HG03095 (cell line): ENCODE data around the gene AIP.
"Not testable (repeated sequence)": the region's sequence is repeated elsewhere in the genome, so short reads cannot be mapped to it uniquely, and the experiment has no call there.

Source experiments
- ATAC-seq: cut with Tn5 transposase; IDR thresholded peaks from one replicate; pipeline ENCODE4 v1.9.1; 2021; ENCODE audit warnings: moderate library complexity; ENCODE audit not compliant: unreplicated experiment

AIP gene

DNA sequence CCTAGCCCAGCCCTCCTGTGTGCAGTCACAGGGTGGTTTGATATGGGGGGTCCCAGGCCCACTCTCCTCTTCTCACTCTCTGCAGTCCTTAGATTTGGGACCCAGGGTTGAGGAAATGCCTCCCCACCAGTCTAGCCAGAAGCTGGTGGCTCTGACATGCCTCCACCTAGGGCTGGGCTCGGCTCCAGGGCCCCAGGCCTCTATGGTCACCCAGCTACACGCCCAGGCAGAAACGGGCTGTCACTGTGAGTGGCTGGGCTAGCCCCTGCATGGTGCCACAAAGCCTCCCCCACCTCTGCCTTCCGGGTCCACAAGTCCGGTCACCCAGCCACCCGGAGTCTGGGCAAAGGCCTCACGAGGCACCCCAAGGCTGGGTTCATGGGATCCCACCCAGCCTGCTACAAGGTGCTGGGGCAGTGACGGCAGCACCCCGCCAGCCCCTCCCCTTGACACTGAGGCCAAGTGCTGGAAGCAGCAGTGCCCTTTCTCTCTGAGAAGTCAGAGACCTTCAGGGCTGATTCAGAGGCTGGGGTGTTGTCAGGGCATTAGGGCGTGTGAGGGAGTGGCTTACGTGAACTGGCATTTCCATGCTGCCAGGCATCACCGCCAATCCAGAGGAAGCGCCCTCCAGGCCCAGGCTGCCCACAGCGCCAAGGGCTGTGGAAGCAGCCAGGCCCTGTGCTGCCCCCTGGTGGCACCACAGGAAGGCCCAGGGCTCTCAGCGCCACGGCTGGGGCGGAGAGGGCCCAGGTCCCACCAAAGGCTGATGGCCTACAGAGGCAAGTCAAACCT lies 23.0 kb downstream of the AIP start:
- no peak for ATAC-seq

DNA sequence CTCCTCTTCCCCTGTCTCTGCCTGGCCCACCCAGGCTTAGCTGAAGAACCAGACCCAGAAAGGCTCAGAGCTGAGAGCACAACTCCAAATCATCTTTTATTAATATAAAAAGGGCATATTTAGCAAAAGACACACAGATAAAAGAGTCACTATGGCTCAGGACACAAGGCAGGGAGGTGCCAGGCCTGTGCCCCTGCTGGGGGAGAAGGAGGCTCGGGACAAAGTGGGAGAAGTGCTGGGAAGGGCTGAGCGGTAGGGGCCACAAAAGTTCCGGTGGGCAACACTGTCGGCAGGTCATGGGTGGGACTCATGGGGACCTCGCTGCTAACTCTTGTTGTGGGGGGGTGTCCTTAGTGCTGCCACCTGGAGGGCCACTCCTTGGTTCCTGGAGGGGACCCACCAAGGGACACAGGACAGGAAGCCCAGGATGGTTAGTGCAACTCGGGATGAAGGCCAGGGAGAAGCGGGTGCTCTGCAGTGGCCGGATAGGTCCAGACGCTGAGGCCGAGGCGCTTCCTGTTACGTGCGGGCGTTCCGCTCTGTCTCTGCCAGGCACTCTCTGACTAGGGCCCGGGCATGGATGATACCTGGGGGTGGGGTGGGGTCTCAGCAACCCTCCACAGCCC lies 23.7 kb downstream of the AIP start:
- ATAC-seq: no peak

DNA sequence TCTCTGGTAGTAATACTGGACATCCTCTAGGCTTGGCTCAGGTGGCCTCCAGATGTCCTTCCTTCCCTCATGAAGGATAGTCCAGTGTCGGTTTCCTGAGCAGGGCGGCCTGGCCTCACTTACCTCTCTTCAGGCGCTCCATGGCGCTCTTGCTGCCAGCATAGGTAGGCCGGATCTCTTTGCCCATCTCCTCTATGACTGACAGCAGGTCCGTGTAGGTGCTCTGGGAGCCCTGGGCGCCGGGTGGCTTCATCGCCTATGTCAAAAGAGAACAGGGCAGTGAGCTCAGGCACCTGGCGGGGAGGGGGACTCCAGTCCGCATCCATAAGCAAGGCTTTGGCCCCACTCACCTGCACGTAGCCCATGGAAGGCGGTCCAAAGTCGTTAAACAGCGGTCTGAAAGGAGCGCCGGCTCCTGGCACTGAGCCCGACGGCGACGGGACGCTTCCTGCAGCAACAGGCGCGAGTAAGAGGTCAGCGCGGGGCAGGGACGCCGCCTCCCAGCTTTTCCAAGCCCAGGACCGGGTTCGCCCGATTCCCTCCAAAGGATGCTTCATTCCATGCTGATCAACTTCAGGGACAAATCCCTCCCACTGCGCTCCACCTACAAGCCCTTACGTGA lies 24.5 kb downstream of the AIP start:
- no peak for ATAC-seq

DNA sequence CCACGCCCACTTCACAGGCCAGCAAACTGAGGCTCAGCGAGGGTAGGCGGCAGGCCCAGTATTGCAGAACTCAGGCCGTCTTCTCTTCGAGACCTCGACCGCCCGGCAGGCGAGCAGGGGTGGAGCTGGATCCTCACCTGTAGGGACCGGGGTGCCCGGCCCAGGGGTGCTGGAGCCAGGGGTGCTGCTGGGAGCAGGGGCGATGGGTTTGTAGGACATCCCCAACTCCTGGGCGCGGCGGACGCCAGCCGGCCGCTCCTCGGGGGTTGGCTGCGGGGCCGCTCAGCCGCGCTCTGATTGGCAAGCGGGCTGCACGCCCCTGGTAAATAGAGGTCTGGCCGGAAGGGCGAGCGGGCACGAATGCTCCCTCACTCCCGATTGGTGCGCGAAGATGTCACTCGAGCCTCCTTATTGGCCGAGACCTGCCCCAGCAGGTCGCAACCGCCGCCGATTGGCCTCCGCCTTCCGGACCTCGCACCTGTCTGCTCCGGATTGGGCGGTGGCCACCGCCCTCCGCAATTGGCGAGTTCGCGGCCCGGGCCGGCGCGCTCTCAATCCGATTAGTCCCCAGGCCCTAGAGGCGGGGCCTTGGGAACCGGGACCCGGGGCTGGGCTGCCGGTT lies 25.1 kb downstream of the AIP start, which contains the start of gene CDK2AP2:
Gene CDK2AP2, minus strand, starts transcription at position 299 of the 622 bp plus-strand sequence. Its CDS starts 80 bp downstream, at position 219.
- peak; percentile 65 for ATAC-seq

DNA sequence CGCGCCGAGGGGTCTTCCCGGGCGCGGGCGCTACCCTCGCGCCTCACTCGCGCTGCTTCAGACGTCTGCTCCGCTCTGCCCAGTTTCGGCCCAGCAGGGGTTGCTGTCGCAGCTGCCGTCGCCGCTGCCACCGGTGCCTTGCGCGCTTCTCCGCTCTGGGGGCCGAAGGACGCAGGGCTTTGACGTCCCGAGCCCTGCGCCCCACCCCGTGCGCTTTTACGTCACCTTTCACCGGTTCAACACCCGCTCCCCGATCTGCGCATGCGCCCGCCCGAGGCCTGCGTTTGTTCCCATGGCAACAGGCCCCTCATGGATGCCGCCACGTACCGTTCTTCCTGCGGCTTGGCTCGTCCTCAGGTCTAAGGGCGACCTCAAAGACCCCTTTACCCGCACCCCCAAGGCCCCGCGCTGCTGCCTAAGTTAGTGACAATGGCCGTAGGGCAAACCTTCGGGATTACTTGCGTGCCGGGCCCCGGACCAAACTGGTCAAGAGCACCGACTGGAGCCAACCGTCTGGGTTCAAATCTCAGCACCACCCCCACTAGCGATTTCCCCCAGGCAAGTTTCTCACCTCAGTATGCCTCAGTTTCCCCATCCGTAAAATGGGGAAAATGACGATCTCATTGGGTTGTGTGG lies 25.8 kb downstream of the AIP start:
- peak; percentile 34 for ATAC-seq

DNA sequence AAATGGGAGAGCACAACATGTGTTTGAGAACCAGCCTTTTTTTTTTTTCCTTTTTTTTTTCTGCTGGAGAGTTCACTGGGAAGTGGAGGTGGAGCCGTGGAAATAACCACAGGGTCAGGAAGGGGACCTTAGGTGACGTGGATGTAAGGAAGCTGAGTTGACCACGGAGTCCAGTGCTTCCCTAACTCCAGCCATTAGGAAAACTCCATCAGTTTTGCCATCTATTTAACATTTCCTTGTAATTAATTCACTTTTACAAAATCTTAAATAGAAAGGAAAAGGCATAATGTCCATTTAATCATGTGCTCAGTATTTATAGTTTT lies 27.2 kb downstream of the AIP start:
- no peak for ATAC-seq

DNA sequence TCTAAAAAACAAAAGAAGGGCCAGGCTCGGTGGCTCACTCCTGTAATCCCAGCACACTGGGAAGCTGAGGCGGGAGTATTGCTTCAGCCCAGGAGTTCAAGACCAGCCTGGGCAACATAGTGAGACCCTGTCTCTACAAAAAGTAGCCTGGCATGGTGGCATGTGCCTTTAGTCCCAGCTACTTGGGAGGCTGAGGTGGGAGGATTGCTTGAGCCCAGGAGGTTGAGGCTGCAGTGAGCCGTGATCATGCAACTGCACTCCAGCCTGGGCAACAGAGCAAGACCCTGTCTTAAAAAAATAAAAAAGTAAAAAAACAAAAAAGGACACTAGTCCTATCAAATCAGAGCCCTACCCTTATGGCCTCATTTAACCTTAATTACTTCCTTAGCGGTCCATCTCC lies 28.7 kb downstream of the AIP start:
- ATAC-seq: not testable (repeated sequence)

DNA sequence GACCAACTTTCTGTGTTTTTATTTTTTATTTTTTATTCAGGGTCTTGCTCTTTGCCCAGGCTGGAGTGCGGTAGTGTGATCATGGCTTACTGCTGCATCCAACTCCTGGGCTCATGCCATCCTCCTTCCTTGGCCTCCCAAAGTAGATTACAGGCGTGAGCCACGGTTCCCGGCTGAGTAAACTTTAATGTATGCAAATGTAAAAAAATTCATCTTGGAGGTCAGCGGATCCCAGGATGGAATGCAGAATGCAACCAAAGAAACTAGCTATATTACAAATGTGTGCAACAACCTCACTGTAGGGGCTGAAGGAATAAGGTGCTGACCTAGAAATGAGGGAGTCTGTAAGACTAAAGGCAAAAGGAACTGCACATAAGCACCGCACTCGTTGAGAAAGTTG lies 31.3 kb downstream of the AIP start:
- no peak for ATAC-seq

DNA sequence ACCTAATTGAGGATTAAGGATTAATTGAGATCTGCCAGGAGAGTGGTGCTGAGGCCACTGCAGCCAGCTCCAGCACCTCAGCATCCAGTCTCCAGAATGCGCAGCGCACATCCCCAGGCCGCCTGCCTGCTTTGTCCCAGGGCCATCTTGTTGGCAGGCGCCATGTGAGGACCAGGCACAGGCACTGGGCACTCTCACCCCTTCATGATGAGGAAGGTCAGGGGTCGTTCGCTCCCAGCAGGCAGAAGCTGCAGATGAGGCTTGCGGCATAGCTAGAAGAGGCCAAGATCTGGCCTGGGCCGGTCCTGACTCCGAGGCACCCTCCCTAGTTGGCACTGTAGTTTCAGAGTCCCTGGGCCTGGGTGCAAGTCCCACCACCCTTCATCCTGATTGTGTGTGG lies 34.0 kb downstream of the AIP start:
- ATAC-seq: no peak

DNA sequence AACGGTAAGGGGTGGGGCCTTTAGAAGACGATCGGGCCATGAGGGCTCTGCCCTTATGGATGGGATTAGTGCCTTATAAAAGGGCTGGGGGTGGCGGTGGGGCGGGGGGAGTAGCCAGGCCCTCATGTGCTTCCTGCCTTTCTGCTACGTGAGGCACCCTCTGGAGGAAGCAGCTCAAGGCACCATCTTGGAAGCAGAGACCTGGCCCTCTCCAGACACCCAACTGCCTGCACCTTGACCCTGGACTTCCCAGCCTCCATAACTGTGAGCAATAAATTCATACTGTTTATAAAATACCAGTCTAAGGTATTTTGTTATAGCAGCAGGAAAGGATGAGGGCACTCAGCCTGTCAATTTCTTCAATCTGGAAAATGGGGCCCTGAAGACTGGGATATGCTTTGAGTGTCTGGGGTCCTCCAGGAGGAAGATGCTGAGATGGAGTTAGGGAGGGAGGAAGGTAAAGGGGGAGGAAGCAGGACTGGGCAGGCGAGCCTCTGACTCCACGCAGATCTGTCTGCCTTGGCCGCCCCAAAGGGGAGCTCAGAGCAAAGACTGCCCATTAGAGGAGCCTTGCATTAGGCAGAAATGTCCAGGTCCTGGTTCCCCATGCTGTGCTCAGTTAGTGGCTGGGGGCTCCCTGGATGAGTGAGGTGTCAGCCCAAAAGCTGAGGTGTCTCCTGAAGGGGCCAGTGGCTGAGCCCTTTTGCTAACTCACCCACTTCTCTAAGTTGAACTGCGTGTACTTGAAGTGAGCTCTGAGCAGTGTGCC lies 35.1 kb downstream of the AIP start:
- no peak for ATAC-seq

DNA sequence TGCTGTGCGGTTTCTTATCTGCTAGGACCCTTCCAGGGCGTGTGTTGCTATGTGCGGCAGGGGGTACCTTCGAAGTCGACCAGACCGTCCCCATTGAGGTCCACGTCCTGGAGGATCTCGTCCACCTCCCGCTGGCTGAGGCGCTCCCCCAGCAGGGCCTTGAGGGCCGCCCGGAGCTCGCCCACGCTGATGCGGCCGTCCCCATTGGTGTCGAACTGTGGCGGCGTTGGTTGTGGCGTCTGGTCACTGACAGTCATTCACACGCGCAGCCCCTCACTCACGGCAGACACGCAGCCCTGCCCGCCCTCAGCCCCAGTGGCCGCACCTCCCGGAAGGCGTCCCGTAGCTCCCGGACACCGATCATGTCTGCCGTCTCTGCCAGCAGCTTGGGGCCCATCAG lies 36.9 kb downstream of the AIP start:
- no peak for ATAC-seq

DNA sequence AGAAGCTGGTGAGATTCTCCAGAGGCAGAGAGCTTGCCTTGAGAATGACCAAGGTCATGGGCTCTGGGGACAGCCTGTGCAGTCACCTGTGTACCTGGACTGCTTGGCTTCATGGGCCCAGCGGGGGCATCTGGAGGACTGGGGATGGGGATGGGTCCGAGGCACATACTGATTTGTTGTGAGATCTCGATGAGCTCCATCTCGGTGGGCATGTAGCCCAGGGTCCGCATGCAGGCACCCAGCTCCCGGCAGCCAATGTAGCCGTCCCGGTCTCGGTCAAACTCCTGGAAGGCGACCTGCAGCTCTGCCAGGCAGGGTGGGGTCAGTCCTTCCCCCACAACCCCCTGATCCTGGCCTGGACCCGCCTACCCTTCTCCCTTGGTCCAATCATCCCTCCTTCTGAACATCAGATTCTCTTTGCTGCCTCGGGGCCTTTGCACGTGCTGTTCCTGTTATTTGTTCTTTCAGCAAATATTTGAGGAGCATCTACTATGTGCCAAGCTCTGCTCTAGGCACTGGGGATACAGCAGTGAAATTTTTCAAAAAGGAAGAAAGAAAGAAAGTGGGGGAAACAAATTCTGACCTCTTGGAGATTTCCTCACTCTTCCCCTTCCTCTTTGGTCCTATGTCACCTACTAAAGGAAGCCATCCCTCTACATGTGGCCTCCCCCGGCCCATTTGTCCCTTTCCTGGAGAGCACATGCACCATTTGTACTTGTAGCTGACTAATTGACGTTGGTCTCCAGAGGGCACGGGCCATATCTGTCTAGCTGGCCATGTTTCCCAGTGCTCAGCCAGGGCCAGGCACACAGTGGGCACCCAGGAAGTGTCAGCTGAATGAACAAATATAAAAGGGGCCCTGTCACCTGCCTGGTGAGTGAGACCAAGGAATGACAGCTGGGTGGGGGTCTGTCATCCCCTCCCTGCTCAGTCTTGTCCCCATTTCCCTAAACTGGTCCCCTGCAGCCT lies 38.3 kb downstream of the AIP start:
- no peak for ATAC-seq

DNA sequence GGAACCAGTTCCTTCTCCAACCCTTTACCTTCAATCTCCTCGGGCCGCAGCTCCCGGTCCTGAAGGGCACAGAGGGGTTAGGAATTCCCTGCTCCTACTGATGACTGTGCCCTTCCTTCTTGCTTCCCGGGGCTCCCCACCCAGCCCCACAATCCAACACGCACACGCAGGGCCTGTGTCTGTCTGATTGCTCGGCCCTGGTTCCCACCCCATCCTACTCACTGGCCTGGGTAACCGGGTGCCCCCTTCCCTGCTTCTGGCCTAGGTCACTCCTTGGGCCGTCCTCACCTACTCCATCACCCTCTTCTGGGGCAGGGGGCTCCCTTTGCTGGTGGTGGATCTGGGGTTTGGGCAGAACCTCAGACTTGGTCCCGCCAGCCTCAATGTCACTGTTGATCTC lies 39.1 kb downstream of the AIP start:
- no peak for ATAC-seq

DNA sequence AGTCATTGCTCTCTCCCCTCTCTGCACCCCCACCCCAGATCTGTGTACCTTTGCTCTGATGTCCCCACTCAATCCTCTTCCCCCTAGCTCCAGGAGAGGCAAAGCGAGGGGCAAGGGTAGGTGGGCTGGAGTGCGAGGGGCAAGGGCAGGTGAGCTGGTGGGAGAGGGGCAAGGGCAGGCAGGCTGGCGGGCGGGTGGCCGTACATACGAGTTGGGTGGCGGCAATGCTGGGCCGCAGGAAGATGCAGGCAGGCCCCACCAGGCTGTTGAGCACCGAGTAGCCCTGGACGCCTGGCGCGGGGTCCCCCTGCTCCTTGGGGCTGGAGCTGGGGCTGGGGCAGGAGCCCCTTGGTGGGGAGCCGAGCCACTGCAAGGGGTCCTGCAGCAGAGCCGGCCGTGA lies 39.5 kb downstream of the AIP start:
- no peak for ATAC-seq

DNA sequence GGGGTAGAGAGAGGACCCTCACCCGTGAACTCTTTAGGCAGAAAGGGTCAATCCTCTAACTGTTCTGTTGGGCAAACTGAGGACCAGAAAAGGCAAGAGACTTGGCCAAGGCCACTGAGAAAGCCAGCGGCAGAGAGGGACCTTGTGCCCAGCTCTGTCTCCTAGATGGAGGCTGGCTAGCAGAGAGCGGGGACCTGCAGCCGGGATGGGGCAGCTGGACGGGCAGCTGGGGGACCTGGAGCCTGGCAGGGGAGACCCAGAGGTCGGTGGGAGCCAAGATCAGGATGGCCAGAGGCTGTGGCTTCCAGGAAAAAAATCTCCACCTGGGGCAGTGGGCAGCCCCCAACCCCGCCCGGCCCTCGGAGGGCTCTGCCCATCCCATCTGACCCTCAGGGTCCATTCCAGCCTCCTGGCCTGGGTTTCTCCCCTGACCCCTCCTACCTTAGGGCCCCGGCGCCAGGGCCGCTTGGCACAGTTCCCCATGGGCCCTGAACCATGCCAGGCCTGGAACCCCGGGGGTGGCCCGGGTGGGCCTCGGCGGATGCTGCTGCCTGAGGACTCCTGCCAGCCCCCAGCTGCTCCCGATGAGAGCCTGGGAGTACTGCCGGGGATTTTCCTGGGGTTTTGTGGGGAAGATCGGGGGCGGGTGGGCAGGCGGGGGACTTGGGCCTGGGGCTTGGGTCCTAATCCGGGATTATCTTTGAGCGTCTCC lies 40.2 kb downstream of the AIP start, which contains the start of gene CABP2:
Gene CABP2, minus strand, starts transcription at position 603 of the 712 bp plus-strand sequence. Its CDS starts 120 bp downstream, at position 483.
- ATAC-seq: no peak

DNA sequence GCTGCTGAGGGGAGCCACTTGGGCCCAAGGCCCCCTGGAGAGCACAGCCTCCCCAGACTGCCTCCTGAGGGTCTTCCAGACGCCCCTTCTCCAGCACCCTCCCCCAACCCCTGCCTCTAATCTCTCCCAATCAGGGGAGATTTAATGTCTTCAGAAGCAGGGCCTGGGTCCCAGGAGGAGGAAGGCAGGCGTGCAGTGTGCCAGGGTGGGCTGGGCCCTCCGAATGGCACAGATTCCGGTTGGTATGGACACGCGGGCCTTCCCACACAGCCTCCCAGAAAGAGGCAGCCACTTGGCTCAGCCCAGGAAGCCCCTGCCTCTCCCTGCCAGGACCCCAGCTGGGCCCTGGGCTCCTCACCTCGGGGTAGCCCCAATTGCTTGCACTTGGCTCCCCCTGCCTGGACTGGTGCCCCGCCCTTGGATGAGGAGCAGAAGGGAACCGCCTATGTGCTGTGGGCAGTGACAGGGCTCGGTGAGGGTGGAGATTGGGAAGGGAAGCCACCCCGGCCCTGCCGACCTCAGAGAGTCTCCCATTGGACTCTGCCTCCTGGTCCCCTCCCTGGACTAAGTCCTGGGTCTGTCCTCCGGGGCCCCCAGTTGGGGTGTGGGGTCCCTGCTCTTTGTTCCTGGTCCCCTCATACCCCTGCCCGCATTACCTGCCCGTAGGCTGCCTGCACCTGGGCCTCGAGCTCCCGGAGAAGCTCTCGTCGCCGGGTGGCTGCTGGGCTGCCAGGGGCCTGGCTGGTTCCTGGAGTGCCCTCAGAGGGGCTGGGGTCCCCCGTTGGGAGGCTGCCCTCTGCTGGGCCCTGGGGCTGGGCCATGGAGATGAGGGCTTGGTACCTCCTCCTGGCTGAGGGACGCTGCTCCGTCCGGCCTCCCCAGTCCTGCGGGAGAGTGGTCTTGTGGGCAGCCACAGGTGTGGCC lies 41.0 kb downstream of the AIP start:
- no peak for ATAC-seq

DNA sequence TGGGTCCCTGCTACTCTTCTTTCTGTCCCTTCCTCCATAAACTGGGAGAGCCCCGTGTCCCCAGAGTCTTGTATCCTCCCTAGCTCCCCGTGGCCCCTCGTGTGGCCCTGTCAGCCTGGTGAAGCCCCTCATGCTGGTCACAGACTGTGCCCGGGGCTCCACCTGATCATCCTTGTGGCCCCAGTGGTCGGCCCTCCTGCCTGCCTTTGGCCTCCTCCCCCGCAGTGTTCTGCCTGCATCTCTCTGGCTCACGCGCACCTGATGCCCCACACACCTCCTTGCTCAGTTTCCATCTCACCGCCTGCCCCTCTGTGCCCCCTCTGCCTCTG lies 41.6 kb downstream of the AIP start:
- ATAC-seq: no peak
